NB4 (cell line): ENCODE results near the gene ELOVL1.
A peak's percentile ranks its signal among the peaks of the same experiment; 100 is the strongest.

Experiments
- MAX ChIP-seq: IDR thresholded peaks from 2 replicates; pipeline ENCODE4 v1.6.1; 2011; ENCODE audit warnings: low read depth, low read length
- MYC ChIP-seq: IDR thresholded peaks from 2 replicates; pipeline ENCODE4 v1.6.1; 2011; ENCODE audit warnings: low read depth, low read length

- TF ChIP-seq MYC (peak; percentile 28; the same call in 1 of the 2 replicates), MAX (no peak; the same call in 1 of the 2 replicates)
These were observed 21.8 kb upstream of the ELOVL1 start, which contains the start of the genes MED8 and SZT2 for GRCh38 chr1:43389326-43390313.
